Loucy (cell line): ENCODE results near the gene ITCH.

Source experiments
- EZH2phosphoT487 ChIP-seq: fragments of 200-600 bp; IDR thresholded peaks from 2 replicates; pipeline ENCODE4 v1.6.1; 2018; ENCODE audit warnings: antibody characterized with exemption, mild to moderate bottlenecking, moderate library complexity, borderline replicate concordance
- TF ChIP-seq, protein P1 (sequence below): fragments of 200-600 bp; sonication (generic); conservative IDR thresholded peaks from 2 replicates; pipeline ENCODE4 v1.5.1; 2014; ENCODE audit warnings: mild to moderate bottlenecking, antibody characterized with exemption, low read length

GRCh38 chr20:34539756-34540155 lies 176.7 kb downstream of the ITCH start:
- TF ChIP-seq, protein P1, sequence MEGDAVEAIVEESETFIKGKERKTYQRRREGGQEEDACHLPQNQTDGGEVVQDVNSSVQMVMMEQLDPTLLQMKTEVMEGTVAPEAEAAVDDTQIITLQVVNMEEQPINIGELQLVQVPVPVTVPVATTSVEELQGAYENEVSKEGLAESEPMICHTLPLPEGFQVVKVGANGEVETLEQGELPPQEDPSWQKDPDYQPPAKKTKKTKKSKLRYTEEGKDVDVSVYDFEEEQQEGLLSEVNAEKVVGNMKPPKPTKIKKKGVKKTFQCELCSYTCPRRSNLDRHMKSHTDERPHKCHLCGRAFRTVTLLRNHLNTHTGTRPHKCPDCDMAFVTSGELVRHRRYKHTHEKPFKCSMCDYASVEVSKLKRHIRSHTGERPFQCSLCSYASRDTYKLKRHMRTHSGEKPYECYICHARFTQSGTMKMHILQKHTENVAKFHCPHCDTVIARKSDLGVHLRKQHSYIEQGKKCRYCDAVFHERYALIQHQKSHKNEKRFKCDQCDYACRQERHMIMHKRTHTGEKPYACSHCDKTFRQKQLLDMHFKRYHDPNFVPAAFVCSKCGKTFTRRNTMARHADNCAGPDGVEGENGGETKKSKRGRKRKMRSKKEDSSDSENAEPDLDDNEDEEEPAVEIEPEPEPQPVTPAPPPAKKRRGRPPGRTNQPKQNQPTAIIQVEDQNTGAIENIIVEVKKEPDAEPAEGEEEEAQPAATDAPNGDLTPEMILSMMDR: no peak
- no peak for TF ChIP-seq EZH2phosphoT487
